GM18907 (cell line): ENCODE data around the gene LAMA5.
A peak's percentile ranks its signal among the peaks of the same experiment; 100 is the strongest.
"Not testable (repeated sequence)": the region's sequence is repeated elsewhere in the genome, so short reads cannot be mapped to it uniquely, and the experiment has no call there.

Experiments used
- ATAC-seq: cut with Tn5 transposase; IDR thresholded peaks from one replicate; pipeline ENCODE4 v1.9.1; 2021; ENCODE audit warnings: mild to moderate bottlenecking, moderate library complexity; ENCODE audit not compliant: unreplicated experiment

The LAMA5 gene

GRCh38 chr20:62390317-62391164 is 23.4 kb upstream of the LAMA5 start:
- no peak for ATAC-seq

GRCh38 chr20:62389601-62390087 is 22.5 kb upstream of the LAMA5 start:
- no peak for ATAC-seq

DNA sequence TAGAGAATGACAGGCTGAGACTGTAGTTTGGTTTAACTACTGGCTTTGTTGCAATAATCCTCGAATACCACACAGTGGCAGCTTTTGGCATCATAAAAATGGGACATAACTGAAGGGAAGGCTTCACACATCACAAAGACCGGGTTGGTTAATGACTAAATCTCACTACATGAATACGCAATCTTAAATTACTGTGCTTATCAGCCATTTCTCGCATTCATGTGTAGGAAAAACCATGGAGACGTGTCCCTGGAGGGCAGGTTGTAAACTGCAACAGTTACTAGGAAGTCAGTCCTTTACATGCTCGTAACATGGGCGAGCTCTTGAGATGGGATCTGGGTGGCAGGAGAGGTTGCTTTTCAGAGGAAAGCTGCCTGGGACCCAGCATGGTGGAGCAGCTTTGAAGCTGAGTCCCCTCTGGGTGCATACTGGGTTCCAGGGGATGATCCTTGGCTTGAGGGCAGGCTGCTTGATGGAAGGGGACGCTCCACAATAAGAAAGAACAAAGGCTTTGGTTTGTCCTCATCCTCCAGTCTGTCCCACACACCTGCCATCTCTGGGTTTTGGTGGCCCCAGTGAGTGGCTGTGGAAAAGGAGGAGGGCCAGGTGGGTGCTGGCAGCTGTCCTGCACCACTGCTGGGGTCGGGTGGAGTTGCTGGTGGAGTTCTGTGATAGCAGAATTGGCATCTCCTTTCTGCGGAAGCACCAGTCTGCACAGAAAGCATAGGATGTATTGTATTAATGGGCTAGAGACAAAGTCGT is 21.9 kb upstream of the LAMA5 start:
- no peak for ATAC-seq

GRCh38 chr20:62387933-62388635 is 21.0 kb upstream of the LAMA5 start:
- no peak for ATAC-seq

DNA sequence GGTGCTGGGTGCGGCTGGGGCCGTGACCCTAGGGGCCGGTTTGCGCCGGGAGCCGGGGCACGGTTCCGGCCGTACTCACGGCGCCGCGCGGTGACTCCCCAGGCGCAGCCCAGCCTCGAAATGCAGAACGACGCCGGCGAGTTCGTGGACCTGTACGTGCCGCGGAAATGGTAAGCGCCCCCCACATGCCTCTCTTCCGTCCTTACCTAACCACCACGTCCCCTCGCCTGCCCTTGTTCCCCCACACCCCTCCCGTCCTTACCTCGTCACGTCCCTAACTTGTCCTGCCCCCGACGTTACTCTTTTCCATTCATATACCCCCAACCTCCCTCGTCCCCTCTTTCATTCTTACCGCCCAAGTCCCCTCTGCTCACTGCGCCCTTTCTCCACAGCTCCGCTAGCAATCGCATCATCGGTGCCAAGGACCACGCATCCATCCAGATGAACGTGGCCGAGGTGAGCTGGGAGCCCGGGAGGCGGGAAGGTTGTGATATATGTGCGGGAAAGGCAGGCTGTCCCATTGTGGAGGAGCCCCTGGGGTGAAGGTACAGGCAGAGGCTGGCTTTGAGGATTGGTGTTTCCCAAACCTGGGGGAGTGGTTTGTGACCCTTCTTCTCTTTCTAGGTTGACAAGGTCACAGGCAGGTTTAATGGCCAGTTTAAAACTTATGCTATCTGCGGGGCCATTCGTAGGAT is 20.3 kb upstream of the LAMA5 start:
- no peak for ATAC-seq

GRCh38 chr20:62386383-62387218 is 19.5 kb upstream of the LAMA5 start, which contains the start of gene RPS21:
Gene RPS21 (plus strand): TSS chr20:62387103. CDS start chr20:62387339, 236 bp downstream.
- peak; percentile 76 for ATAC-seq

GRCh38 chr20:62382306-62383198 is 15.4 kb upstream of the LAMA5 start:
- ATAC-seq, result peak; percentile 57

GRCh38 chr20:62381842-62382241 is 14.7 kb upstream of the LAMA5 start:
- no peak for ATAC-seq

DNA sequence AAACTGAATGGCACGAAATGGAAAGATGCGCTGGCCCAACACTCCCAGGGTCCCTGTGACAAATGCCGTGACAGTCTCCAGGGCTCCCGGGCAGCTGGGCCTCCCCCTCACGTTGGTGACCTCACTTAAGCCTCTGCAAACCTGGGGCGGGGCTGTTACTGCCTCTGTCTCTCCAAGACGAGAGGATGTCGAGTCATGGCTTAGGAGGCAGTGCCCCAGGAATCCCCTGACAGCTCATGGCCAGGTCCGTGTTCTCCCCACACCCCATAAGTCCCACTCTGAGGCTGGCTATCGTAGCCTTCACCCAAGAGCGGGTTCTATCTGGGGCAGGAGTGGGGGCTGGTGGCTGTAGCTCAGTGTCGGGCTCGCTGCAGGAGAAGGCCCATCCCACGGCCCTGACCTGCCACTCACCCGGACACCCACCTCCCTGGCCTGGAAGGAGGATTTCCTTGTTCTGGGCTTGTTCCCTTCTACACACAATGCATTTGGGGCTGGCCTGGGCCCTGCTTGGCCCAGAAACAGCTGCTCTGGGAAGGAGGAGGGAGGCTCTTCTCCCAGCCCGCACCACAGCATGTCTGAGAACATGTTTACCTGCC is 14.2 kb upstream of the LAMA5 start:
- ATAC-seq, result no peak

- ATAC-seq, result no peak
Measured at GRCh38 chr20:62378215-62378614, 11.1 kb upstream of the LAMA5 start.

DNA sequence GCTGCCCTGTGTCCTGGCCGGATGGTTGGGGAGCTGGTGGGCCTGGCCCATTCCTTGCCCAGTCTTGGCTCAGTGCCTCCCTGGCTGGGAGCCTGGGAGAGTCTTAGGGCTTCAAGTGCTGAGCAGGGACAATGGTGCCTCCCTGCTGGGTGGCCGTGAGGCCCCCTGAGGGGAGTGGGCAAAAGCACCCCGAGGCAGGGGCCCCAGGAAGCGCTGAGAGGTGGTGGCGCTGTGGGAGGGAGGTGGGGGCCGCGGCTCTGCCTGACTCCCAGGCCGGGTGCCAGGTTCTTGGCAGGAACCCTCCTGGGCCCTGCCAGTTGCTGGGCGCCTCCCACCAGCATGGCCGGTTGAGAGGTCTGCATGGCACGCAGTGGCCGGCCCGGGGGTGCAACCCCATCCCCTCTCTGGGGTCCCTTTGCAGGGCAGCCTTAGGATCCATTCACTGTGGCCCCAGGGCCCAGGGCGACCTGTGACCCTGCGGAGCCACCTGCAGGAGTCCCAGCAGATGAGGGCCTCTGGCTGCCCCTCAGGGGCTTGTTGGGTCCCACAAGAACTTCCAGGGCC is 10.6 kb upstream of the LAMA5 start:
- no peak for ATAC-seq

- ATAC-seq, result no peak
Measured at GRCh38 chr20:62377064-62377461, 10.0 kb upstream of the LAMA5 start.

DNA sequence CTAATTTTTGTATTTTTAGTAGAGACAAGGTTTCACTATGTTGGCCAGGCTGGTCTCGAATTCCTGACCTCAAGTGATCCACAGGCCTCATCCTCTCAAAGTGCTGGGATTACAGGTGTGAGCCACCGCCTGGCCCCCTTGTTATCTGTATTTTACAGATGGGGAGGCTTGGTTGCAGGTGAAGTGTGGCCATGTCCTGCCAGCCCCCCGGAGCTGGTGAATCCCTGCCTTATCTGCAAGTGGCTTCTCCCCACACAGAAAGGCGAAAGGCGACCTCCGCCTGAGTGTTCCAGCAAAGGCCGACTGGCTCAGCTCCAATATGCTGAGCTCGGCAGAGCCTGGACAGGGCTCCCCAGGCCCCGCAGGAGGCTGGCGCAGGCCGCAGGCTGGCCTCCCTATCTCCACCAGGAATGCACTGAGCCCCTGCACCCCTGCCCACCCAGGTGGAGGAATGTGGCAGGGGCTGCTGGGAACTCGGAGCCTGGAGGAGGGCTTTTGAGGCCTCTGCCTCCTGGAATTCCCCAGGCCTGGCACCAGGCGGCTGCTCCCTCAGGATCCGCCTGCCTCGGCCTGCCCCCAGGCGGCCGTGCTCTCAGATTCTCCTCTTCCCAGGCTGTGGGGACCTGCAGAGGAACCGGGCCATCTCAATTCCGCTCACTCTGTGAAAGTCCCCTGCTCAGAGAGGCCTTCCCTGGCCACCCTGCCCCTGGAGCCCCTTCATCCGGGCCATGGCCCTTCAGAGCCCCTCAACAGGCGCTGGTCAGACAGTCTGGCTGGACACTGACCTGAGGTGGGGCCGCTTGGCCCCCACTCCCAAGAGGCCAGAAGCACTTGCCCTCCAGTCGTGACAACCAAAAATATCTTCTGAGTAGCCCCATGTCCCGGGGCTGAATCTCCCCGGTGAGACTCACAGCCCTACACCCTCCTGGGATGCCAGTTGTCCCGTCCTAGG is 9.3 kb upstream of the LAMA5 start:
- ATAC-seq, result no peak

DNA sequence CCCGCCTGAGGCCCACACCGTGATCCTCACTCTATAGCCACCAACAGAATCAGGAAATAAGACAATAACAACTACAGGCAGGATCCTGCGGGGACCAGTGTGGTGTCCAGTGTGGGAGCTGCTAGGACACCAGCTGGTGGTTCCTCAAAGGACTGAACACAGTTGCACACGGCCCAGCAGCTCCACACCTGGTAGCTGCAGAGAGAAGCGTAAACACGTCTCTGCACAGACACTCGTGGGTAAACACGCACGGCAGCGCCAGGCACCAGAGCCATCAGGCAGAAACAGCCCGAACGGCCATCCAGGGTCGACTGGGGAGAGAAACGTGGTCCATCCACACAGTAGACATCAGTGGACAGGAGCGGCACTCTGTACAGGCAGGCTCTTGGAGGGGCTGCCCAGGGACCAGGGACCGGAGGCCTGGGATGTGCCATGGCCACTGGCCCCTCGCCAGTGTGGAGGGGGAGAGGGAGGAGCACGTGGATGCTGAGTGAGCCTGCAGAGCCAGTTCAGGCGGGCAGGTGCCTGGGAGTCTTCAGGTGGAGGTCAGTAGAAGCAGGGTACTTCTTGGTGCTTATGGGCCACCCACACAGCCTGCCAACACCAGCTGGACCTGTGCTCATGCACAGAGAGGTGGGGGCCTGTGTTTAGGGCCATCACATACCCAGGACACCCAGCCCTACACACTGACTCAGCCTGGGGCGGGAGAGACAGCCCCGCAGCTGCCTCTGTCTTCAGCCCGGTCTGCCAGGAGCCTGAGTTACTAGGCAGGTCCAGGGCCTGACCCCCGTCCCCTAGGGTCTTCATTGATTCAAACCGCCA is 7.4 kb upstream of the LAMA5 start:
- no peak for ATAC-seq

DNA sequence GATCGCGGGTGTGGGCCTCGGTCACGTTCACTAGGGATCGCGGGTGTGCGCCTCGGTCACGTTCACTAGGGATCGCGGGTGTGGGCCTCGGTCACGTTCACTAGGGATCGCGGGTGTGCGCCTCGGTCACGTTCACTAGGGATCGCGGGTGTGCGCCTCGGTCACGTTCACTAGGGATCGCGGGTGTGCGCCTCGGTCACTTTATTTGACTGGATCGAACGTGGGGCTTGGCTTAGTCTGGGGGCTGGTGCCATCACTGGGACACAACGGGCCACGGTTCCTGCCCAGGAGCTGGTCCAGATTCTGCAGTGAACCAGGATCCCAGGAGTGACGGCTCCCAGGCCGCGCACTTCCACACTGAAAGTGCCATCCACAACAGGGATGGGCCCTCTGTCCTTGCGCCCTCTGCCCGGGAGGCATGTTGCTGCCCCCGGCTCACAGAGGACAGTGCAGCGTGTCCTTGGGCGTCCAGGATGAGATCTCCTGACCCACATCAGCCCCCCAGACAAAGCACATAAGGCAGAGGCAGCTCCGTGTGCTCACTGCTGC is 6.6 kb upstream of the LAMA5 start:
- not testable (repeated sequence) for ATAC-seq
